DMS153 (cell line): ENCODE results near the gene OR2A25.

Experiments
- DNase-seq: peaks from one replicate; lab custom pipeline; 2025; lab: John Stamatoyannopoulos, UW

Gene OR2A25

DNA sequence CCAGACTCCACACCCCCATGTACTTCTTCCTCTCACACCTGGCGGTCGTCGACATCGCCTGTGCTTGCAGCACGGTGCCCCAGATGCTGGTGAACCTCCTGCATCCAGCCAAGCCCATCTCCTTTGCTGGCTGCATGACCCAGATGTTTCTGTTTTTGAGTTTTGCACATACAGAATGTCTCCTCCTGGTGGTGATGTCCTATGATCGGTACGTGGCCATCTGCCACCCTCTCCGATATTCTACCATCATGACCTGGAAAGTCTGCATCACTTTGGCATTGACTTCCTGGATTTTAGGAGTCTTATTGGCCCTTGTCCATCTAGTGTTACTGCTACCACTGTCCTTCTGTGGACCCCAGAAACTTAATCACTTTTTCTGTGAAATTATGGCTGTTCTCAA lies 4.8 kb downstream of the OR2A25 start:
- DNase-seq, result no peak

DNA sequence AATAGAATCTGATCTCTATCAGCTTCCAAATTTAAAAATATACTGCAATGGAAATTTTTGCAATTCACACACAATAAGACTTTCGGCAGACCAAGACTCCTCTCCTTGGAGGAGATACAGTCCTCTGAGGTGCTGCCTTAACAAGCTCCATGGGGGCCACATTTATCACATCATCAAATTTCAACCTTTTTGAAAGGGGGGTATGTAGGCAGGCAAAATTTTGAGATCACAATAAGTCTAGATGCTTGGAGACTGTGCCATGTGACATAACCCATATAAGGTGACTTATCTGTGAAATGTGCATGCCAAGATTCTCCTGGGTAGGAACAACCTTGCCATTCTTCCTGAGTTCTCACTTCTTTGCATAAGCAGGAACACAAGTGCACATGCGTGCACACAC lies 16.4 kb downstream of the OR2A25 start, which contains the start of gene OR2A12:
OR2A12 (plus strand) TSS at position 301 of the 400 bp plus-strand sequence. CDS start 8,830 bp downstream, outside the sequence.
- DNase-seq, result no peak

DNA sequence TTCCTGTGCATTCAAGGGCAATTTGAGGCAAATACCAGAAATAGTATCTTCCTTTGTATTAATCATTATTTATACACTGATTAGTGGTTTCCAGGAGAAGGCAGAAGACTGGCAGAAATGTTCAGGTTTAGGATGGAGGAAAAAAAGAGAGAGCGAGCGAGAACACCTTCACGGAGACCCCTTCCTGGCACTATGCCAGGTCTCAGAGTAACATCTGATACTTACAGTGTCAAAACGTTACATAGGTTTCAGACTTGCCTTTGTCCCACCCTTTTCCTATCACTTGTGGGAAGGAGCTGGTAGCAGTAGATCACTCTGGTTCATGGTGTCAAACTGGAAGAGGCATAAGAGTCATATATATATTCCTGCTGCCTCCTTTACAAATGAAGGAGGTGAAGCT lies 17.1 kb downstream of the OR2A25 start:
- no peak for DNase-seq

DNA sequence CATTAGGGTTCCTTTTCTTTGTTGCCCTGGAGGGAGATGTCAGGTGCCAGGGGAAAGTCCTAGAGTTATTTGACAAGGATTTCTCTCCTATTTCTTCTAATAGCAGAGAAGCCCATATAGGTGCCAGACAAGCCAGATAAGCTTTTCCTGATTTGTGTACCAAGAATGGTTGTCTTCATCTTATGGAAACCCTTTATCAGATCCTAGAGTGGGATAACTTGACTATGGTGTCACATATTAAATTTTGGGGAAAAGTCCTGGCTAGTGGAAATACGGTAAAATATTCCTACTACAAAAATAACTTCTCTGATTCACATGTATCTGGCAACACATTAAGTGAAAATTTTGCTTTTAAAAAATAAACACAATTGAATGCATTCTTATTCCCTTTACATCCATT lies 17.6 kb downstream of the OR2A25 start:
- no peak for DNase-seq

- no peak for DNase-seq
Measured at GRCh38 chr7:144090667-144091066, 21.1 kb downstream of the OR2A25 start.

- no peak for DNase-seq
Measured at GRCh38 chr7:144098776-144099175, 29.2 kb downstream of the OR2A25 start.

- DNase-seq, result no peak
Measured at GRCh38 chr7:144100607-144101006, 31.0 kb downstream of the OR2A25 start.

DNA sequence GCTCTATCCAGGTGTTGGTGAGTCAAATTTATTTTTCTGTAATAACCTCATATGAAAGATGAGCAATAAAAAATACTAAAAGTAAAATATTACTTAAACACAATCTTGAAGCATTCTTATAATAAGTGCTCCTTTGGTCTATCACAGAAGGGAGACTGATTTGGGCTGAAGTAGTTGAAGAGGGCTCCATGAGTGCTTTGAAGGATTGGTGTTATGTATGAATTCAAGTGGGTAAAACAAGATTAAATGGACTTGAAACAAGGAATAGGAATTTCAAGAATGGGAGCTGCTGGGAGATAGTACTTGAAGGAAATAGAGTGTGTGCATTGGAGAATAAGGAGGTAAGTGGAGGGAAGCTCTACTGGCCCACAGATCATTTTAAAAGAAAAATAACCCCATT lies 32.4 kb downstream of the OR2A25 start:
- no peak for DNase-seq

DNA sequence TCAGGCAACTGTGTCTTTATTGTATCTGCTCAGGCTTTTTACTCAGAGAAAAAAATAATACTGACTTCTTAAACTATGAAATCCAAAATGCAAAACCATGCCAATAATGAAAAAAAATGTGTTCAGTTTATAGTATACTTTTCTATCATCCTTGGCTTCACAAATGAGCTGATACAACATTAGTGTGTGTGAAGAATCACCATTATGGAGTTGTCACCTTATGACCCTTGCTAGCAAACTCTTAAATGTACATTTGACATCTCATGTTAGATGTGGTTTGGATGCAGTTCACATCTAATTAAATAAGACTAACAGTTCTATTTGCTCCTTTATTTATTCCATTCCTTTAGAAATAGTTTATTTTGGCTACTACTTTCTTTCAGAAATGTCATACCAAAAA lies 35.6 kb downstream of the OR2A25 start:
- DNase-seq, result no peak

DNA sequence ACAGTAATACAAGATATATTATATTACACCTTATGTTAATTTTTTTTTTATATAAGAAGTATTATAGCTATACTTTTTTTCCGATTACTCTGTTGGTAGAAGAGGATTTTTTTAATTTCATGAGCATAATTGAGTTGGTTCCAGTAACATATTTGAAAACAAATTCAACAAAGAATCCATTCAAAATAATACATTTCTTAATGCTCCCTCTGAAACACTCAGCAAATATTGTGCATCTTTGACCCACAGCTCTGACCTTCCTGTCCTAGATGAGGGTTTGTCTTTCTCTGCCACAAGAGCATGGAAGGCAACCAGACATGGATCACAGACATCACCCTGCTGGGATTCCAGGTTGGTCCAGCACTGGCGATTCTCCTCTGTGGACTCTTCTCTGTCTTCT lies 39.7 kb downstream of the OR2A25 start, which contains the start of gene OR2A2:
OR2A2 (plus strand) TSS at position 301 of the 400 bp plus-strand sequence; CDS start at position 301, 0 bp downstream.
- no peak for DNase-seq

DNA sequence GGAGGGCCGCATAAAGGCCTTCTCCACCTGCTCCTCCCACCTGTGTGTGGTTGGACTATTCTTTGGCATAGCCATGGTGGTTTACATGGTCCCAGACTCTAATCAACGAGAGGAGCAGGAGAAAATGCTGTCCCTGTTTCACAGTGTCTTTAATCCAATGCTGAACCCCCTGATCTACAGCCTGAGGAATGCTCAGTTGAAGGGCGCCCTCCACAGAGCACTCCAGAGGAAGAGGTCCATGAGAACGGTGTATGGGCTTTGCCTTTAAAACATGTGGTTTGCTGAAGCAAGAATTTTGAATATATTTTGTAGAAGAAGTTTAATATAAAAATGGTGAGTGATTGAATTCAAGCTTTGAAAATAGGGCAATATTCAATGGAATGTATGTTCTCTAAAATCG lies 40.7 kb downstream of the OR2A25 start:
- no peak for DNase-seq

DNA sequence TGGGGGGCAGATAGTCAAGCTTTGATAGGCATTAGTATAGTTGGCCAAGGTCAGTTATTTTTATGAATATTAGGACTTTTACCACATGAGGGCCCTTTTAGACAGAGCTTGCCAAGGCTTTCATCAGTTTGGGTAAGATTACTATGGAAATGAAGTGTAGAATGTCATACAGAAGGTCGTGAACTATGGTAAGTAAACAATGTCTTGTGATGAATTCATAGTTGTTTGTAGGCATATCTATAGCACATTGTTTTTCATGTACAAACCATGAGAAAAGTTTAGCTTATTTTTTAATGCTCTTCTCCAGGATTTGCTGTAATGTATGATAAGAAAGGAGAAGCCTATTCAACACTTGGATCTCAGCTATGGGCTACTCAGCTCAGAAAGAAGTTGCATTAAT lies 44.0 kb downstream of the OR2A25 start:
- DNase-seq, result no peak

GRCh38 chr7:144118341-144118740 lies 48.7 kb downstream of the OR2A25 start:
- DNase-seq, result no peak

DNA sequence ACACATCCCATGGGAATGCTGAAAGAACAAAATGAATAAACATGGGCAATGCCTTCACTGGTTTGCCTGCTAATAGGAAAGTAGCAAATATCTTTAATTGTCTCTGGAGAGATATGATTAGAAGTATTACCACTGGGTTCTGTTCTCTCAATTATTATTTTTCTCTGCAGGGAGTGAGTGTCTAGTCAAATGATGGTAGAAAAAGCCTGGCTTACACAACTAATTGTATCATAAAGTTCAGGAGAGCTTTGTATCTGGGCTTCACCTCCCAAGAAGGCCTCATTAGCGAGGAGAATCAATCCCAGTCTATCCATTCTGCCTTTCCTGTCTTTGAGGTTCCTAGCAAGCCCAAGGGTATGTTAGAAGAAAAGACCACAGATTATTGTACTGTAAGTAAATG lies 53.3 kb downstream of the OR2A25 start, which contains the start of gene OR2A14:
OR2A14 (plus strand) TSS at position 301 of the 400 bp plus-strand sequence. CDS start 5,937 bp downstream, outside the sequence.
- no peak for DNase-seq
